HG03469 (cell line): ENCODE measurements around the gene PTPN14.
"Not testable (repeated sequence)": the region's sequence is repeated elsewhere in the genome, so short reads cannot be mapped to it uniquely, and the experiment has no call there.

Source experiments
- ATAC-seq: cut with Tn5 transposase; IDR thresholded peaks from one replicate; pipeline ENCODE4 v1.9.1; 2021; ENCODE audit warnings: mild to moderate bottlenecking, moderate library complexity, moderate number of reproducible peaks; ENCODE audit not compliant: unreplicated experiment

PTPN14 gene

GRCh38 chr1:214513394-214513793 lies 38.0 kb downstream of the PTPN14 start:
- ATAC-seq, result no peak

GRCh38 chr1:214511639-214511998 lies 39.8 kb downstream of the PTPN14 start:
- no peak for ATAC-seq

DNA sequence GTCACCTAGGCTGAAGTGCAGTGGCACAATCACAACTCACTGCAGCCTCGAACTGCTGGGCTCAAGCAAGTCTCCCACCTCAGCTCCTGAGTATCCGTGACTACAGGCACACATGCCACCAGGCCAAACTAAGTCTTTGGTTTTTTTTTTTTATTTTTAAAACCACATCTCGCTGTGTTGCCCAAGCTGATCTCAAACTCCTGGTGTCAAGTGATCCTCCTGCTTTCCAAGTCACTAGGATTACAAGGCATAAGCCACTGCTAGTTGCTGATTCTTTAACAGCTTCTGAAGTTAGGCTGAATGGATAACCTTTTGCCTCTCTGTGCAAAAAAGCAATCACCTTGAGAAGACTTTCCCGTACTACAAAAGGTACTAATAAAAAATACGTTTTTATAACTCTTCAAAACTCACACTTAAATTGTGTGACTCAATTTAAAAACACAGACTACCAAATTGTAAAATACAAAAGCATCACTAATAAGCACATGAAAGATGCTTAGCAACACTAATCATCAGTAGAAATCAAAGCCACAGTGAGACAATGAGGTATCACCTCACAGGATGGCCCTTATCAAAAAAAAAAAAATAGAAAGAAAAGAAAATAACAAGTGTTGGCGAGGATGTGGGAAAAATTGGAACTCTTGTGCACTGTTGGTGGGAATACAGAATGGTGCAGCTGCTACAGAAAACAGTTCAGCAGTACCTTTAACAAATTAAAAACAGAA lies 40.3 kb downstream of the PTPN14 start:
- ATAC-seq, result no peak

DNA sequence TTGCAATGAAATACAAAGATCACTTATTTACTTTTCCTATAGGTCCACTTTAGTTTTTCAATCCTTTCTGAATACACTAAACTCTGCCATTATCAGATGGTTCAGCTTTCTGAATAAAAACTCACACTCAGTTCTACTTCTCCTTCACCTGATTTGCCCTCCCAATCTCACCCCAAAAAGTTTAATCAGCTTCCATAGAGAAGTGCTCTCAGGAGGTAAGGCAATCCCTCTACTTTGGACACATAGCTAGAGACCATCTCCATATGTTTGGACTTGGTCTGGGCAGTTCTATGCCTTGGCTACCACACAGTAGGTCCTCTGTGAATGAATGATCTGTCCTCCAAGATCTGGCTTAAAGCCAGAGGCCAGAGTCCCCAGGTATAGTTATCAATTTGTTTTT lies 40.9 kb downstream of the PTPN14 start:
- no peak for ATAC-seq

GRCh38 chr1:214509622-214510021 lies 41.8 kb downstream of the PTPN14 start:
- not testable (repeated sequence) for ATAC-seq

DNA sequence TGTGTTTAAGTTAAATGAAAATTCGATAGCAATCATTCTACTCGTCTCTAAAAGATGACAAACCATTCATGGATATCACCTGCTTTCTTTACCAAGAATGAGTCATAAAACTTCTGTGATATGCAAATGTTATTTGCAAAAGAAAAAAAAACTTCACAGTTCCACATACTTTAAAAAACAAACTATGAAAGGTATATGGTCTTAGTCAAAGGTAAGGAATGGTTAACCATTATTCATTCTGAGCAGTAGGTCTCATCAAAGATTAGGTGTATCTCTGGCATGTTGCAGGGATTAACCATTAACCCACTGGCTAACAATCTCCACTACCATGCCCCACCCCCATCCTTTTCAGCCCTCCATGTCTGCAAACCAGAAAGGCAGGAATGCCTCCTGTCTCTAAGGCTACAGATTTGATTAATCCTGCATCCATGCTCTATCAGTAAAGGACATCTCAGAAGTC lies 44.4 kb downstream of the PTPN14 start:
- peak; percentile 46 for ATAC-seq

- ATAC-seq, result no peak
Measured at GRCh38 chr1:214505134-214505533, 46.3 kb downstream of the PTPN14 start.

- no peak for ATAC-seq
Measured at GRCh38 chr1:214504330-214504729, 47.1 kb downstream of the PTPN14 start.

DNA sequence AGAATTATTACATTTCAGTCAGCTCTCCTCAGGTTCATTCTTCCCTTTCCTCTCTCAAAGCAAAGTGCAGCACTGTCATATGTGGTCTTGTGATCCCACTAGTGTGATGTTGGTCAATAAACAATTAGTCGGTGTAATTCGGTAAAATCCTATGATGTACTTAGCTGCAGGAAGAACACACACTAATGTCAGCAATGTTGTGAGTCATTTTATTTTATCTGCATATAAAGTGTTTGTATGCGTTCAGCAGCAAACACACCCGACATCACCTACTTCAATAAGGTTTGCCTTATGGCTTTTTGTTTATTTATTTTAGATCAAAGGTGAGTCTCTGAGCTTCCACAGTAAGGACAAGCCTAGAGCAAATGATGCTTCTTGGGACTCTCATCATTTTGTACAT lies 47.8 kb downstream of the PTPN14 start:
- ATAC-seq, result no peak

- ATAC-seq, result no peak
Measured at GRCh38 chr1:214500340-214501055, 50.9 kb downstream of the PTPN14 start.

GRCh38 chr1:214499732-214500131 lies 51.7 kb downstream of the PTPN14 start:
- no peak for ATAC-seq

- no peak for ATAC-seq
Measured at GRCh38 chr1:214498021-214498420, 53.4 kb downstream of the PTPN14 start.

GRCh38 chr1:214496126-214496525 lies 55.3 kb downstream of the PTPN14 start:
- ATAC-seq, result no peak

DNA sequence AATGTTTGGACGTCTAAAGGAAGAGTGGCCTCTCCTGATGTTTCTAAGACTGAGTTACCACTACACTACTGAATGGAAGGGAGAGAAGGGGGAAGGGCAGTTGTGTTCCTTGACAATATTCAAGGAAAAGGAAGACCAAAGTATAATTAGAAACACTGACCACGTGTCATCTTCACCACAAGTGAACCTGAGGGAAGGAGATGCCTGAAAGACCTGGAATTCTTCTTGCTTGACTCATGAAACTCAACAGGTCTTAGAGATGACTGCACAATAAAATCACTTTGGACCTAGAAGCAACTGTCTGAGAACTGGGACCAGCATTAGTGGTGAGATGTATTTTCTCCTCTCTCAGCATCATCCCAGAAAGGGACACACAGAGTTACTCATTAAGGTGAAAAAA lies 56.7 kb downstream of the PTPN14 start:
- ATAC-seq, result no peak

DNA sequence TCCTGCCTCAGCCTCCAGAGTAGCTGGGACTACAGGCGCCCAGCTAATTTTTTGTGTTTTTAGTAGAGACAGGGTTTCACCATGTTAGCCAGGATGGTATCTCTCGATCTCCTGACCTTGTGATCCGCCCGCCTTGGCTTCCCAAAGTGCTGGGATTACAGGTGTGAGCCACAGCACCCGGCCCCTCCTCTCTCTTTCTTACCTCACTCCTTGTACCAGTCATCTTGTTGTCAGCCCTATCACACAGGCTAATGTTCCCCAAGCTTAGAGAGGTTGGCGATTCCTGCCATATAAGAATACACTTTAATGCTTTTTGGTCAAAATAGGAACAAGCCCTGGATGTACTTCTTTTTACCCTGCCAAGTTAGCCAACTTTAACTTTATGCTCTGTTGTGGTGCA lies 57.2 kb downstream of the PTPN14 start:
- ATAC-seq, result not testable (repeated sequence)

- no peak for ATAC-seq
Measured at GRCh38 chr1:214493126-214493796, 58.1 kb downstream of the PTPN14 start.

GRCh38 chr1:214492401-214493075 lies 58.9 kb downstream of the PTPN14 start:
- ATAC-seq, result no peak

DNA sequence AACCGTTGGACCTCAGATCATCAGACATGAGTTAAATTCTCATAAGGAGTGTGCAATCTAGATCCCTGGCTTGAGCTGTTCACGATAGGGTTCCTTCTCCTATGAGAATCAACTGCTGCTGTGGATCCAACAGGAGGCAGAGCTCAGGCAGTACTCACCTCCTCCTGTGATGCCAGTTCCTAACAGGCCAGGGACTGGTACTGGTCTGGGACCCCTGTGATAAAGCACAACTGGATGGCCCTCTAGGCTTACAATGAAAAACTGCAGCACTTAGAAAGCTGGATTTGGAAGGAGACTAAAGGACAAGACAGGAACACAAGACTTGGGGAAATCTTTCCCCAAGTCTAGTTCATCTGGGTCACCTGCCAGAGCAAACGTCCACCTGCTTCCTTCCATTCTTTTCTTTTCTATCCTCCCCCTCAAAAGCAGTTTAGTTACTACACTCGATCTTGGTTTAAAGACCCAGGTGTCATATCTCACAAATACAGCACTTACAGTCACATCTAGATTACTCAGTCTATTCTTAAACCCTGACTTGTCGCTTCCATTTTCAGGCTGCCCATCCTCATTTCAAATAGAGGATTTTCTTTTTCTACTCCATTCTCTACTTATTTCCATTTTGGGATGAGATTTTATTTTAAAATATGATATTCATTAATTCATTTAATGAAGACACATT lies 59.8 kb downstream of the PTPN14 start:
- no peak for ATAC-seq

DNA sequence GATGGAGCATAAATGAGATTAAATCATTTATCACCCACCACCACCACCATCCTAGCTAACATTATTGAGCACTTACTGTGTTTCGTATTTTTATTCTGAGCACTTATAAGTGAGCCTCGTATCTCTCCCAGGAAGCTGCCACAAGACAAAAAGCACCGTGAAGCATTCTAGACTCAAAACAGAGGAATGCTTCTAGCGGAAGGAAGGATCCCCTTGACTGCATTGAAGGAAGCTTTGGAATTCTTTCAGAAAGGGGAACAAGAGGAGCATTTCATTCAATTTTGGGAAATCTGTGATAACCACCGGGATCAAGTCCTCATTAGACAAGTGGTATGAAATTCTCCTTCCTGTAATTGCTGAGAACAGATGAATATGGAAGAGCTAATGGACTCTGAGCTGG lies 66.3 kb downstream of the PTPN14 start:
- no peak for ATAC-seq

DNA sequence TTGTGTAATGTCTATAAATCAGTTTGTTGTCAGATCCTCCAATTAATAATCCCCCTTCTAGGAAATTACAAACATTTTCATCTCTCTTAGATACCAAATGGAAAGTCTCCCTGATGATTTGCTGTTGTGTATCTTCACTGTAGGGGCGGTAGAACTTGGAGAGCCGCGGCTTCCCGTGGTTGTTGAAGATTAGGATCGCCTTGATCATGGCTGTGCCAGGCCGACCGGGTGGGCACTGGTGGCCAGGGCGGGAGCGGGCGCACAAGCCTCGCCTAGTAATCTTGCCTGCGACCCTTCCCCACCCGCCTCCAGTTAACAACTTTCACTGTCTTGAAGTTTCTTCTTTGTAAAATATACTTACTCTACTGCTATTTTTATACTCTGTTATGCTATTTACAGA lies 68.2 kb downstream of the PTPN14 start:
- not testable (repeated sequence) for ATAC-seq
